Measurements from ENCODE around the gene RORB.

DNA sequence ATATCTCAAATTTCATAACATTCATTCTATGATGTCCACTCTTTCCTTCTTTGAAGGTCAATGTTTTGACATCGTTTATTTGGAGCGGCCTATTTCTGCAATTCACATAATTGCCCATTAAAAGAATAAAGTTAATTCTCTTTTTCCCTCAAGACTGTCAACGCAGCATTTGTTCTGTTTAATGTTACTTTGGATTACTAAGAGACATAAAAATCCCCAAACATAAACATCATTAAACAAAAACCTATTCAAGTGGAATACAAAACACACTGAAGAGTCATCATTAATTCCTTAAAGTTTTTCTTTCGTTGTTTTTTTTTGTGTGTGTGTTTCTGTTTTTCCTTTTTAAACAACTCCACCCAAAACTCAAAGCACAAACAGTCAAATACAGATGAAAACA is 239.5 kb downstream of the RORB start:
- TF ChIP-seq, protein P1, sequence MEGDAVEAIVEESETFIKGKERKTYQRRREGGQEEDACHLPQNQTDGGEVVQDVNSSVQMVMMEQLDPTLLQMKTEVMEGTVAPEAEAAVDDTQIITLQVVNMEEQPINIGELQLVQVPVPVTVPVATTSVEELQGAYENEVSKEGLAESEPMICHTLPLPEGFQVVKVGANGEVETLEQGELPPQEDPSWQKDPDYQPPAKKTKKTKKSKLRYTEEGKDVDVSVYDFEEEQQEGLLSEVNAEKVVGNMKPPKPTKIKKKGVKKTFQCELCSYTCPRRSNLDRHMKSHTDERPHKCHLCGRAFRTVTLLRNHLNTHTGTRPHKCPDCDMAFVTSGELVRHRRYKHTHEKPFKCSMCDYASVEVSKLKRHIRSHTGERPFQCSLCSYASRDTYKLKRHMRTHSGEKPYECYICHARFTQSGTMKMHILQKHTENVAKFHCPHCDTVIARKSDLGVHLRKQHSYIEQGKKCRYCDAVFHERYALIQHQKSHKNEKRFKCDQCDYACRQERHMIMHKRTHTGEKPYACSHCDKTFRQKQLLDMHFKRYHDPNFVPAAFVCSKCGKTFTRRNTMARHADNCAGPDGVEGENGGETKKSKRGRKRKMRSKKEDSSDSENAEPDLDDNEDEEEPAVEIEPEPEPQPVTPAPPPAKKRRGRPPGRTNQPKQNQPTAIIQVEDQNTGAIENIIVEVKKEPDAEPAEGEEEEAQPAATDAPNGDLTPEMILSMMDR (IDR thresholded peaks at IDR 0.05; ENCODE audit: insufficient read depth, low read length): no peak
- TF ChIP-seq POLR2AphosphoS5 (IDR thresholded peaks at IDR 0.05; ENCODE audit: low read depth): no peak
- TF ChIP-seq SPI1 (IDR thresholded peaks at IDR 0.05; ENCODE audit: borderline replicate concordance, low read depth): no peak
